GM18873 (cell line): ENCODE measurements around the gene REN.

ENCODE experiments used
- ATAC-seq: cut with Tn5 transposase; IDR thresholded peaks from one replicate; pipeline ENCODE4 v1.9.1; 2021; ENCODE audit warnings: mild to moderate bottlenecking, moderate library complexity, moderate number of reproducible peaks; ENCODE audit not compliant: unreplicated experiment, low FRiP score

The REN gene

GRCh38 chr1:204166219-204166618 lies at the start of gene REN:
Gene REN (minus strand): TSS chr1:204166337. CDS start chr1:204166293, 44 bp downstream.
- no peak for ATAC-seq

GRCh38 chr1:204213668-204214662 lies 47.8 kb upstream of the REN start, which contains the start of gene GOLT1A:
Gene GOLT1A (minus strand): TSS chr1:204213988. CDS start chr1:204213906, 82 bp downstream.
- ATAC-seq = peak; percentile 51

DNA sequence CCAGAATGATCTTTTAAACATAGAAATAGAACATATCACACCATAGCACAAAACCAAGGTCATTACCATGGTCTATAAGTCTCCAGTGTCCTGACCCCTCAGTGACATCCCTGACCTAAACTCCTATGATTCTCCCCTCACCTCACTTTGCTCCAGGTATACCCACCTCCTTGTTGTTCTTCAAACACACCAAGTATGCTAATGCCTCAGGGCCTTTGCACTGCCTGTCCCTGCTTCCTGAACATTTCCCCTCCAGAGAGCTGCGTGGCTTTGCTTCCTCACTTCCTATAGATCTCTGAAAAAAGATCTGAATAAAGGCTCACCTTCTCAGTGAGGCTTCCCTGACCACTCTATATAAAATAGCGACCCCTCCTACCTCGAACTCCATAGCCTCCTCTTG lies 46.6 kb upstream of the REN start:
- no peak for ATAC-seq

GRCh38 chr1:204211046-204211445 lies 44.9 kb upstream of the REN start:
- ATAC-seq = no peak

DNA sequence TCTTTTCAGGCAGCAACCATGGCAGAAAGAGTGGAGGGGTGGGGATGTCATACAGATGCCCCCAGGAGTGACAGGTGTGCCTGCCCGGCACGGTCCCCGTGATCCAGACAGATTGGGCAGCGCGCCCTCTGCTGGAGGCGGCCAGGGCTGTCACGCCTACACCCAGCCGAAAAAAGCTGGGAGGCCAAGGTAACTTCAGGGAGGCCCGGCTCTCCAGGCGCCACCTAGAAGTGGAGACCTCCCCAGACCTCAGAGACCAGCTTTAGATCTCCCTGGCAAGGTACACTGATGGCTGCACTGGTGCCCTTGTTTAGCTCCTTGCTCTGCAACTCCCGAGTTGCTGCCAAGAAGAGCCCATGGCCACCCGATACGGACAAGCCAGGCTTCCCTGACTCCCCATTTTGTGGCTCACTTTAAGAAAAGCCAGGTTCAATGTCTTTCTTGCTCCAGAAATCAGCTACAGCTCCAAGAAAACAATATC lies 41.0 kb upstream of the REN start:
- no peak for ATAC-seq

DNA sequence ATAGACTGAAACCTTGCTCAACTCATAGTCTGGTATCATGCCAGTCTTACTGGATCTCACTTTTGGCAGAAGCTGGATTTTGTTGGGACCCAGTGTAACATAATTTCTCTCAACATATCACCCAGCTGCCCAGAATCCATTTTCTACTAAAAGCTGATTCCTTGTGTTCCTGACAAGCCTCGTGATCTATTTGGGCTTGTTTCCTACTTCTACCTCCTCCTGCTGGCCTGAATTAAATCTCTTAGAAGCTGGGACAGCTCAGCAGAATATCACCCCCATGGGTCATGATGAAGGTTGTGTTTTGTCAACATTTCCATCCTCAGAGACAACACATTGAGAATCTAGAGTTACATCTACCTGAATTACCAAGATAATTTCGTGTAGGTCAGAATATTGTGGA lies 40.0 kb upstream of the REN start:
- ATAC-seq = no peak

DNA sequence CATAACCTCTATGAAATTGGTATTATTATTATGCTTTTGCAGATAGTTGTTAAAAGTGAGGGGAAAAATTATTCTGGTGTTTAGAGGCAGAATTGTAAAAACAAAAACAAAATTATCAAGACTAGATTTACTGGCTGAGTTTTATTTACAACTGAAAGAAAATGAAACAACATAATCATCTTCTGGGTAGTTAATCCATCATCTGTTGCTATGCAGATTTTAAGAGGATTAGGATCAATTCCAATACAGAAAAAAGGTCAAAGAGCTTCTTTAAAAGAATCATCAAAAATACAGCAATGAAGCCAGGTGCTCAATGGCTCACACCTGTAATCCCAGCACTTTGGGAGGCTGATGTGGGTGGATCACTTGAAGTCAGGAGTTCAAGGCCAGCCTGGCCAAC lies 39.3 kb upstream of the REN start:
- no peak for ATAC-seq

DNA sequence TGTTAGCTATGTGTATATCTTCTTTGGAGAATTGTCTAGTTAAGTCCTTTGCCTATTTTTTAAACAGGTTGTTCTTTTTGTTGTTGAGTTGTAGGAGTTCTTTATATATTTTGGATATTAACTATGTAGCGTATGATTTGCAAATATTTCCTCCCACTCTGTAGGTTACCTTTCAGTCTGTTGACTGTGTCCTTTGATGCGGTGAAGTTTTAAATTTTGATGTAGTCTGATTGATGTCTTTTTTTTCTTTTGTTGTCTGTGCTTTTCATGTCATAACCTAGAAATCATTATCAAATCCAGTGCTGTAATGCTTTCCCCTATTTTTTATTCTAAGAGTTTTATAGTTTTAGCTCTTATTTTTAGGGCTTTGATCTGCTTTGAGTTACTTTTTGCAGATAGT lies 38.8 kb upstream of the REN start:
- no peak for ATAC-seq

DNA sequence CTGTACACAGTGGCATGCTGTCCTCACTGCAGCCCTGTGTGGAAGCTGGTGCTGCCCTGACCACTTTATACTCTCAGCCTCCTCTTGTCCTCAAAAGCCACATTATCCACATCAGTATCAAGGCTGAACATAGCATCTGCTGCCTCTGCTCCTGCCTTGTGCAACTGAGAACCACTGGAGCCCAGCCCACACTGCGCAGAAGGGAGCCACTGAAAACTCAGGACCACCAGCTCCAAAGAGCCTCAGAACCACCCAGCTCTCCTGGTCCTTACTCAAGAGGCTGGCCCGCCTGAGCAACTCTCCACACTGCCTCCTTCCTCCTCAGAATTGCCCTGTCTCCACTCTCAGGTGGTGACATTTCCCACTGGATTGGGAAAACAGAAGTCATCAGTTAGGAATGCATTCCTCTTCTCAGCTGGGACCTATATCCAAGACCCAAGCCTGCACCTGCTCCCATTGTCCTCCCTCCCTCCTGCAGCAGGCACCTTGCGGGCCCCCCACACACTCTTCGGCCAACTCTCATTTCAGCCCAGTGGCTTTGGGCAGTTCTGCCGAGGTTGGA lies 37.1 kb upstream of the REN start:
- no peak for ATAC-seq

DNA sequence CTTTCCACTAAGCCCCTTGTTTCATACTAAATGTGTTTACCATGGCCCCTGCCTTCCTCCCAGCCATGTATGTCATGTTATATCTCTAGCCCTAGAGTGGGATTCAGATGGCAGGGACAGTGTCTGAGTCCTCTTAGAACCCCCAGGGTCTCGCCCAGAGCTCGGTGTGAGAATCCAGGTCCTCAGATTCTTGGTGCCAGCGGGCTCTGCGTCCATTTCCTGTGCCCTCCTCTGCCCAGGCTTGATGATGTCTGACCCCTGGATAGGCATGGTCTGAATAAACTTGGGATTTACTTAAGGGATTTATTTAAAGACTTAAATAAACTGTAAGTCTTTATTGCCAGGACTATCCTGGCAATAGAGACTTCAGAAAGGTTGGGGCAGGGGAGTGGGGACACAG lies 36.3 kb upstream of the REN start:
- ATAC-seq = no peak

GRCh38 chr1:204201348-204202040 lies 35.4 kb upstream of the REN start:
- ATAC-seq = no peak

- ATAC-seq = no peak
These were observed 33.4 kb upstream of the REN start for GRCh38 chr1:204199579-204199978.

DNA sequence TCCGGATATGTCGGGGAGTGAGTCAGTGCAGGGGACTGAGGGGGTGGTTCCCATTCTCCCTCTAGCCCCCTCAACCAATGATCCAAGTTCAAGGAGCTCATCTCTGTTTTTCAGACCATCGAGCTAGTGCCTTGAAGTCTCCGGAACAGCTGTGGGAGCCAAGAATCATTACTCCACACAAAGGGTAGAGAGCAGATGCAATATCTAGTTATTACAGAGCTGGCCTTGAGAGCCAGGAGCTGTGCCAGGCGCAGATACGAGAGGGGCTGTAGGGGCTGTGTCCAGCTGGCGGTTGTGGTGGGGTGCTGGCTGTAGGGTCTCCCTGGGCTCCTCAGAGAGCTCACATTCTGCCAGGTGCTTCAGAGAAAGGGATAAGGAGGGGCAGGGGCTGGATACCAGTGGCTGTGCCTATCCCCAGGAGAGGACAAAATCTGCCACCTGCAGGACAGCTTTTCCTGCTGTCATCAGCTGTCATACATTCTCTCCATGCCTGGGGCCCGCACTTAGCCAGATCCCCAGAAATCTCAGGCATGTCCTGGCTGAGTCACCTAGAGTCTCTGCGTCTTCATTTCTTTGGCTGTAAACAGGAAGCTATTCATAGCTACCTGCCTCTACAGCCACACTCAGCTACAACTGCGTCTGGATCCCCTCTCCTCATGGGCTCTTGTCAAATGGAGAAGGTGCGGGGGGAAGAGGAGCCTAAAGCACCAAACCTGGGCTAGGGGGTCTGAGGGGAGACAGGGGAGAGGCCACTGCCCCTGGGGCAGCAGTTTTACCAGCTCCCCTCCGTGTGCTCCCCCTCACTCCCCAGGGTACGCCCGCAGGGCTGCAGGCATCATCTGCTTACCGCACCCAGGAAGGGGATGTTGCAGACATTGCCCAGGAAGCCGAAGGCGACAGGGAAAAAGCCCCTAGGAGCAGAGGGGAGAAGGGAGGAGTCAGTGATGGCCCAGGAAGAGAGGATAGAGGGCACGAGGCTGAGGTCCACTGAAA lies 32.5 kb upstream of the REN start:
- ATAC-seq = no peak

GRCh38 chr1:204197068-204197467 lies 30.9 kb upstream of the REN start:
- no peak for ATAC-seq

DNA sequence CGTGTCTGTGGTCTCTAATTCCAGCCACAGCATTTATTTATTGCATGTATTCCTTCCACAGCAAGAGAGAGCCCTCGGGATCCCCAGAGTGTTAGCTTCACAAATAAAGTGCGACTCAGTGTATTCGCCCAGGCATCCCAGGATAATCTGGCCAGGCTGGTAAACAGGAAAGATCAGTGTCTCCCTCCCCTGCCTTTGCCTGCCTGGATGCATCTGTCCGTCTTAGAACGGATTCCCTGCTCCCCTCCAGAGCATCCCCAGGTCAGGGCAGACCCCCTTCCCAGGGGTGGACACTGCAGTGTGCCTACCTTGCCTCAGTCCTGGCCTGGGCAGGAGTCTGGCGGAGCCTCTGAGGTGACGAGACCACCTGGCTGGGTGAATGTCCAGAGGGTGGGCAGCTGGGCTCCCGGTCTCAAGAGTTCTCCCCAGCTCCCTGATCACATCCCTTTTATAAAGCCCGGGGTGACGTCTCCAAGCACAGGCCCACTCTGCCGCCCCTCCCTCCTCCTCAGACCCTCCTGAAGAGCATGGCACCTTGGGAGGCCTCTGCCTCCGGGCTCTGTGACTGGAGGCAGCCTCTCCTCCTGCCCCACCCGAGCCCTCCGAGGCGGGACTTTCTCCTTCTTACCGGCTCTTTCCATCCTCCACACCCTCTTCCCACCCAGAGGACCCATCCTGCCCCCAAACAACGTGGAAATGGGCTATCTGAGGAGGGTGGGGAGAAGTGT lies 30.1 kb upstream of the REN start, which contains the start of gene KISS1:
KISS1 (minus strand) TSS at position 424 of the 728 bp plus-strand sequence. CDS start 3,615 bp downstream, outside the sequence.
- ATAC-seq = no peak

- ATAC-seq = no peak
These were observed 28.6 kb upstream of the REN start for GRCh38 chr1:204194771-204195170.

DNA sequence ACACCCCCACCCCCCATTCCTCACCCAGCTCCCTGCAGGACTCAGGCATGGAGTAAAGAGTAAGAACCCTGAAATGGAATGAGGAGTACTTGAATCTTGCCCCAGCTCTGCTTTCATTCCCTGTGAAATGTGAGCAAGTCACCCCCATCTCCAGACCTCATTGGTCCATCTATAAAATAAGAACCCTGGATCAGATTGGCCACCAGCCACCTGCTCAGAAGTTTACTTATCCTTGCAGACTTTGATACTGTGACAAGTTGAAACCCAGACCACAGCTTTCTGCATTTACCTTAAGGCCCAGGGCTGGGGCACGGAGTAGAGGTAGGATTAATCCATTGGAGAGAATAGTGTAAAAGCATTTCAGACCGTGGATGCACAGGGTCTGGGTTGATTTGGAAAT lies 27.9 kb upstream of the REN start:
- ATAC-seq = no peak

DNA sequence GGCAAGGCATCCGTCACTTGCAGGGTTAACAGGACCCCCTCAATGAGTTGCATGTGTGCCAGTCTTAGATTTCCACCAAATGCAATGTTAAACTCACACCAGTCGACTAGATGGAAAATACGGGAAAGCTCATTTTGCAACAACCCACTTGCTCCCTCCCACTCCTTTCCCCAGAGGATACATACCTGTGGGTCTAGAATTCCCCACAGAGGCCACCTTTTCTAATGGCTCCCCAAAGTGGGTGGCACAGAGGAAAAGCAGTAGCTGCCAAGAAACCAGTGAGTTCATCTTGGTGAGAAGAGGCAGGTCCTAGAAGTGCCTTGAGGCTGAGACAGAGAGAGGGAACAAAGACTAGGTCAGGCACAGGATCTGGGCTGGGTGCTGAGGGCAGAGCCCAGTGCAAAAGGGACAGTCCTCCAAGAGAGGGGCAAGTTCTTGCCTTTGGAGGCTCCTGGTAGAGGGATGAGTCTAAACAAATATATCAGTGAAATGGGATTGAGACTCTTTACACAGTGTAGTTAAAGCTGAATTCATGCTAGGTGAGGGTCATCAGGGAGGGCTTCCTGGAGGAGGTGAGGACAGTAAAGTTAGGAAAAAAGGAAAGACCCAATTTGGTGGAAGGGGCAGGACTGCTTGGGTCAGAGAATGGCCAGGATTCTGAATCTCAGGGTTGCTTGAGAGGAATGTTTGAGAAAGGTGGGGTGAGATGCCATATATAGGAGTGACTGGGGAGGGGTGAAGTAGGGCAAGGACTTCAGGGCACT lies 26.6 kb upstream of the REN start:
- ATAC-seq = no peak
